ENCODE measurements around the gene UCHL3.
A peak's percentile ranks its signal among the peaks of the same experiment; 100 is the strongest.
"Not testable (repeated sequence)": the region's sequence is repeated elsewhere in the genome, so short reads cannot be mapped to it uniquely, and the experiment has no call there.

The UCHL3 gene

GRCh38 chr13:75549262-75550158, at the start of gene UCHL3:
Gene UCHL3 (plus strand): TSS chr13:75549791. CDS start chr13:75549821, 30 bp downstream.
- peak; percentile 99 for DNase-seq

DNA sequence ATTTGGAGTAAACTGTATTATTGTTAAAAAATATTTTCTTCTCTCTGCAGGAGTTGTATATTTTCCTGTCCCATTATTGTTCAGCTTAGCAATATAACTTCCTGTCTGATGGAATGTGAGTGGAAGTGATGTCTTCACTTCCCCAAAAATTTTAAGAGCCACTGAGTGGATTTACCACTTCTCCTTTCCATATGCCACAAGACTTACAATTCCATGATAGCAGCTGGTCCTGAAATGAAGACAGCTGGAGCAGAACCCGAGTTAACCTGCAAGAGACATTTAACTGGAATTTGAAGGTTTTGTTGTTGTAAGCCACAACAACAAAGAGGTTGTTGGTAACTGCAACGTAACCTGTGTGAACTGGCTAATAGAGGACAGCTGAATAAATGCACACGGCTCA, 44.3 kb upstream of the UCHL3 start:
- no peak for DNase-seq

DNA sequence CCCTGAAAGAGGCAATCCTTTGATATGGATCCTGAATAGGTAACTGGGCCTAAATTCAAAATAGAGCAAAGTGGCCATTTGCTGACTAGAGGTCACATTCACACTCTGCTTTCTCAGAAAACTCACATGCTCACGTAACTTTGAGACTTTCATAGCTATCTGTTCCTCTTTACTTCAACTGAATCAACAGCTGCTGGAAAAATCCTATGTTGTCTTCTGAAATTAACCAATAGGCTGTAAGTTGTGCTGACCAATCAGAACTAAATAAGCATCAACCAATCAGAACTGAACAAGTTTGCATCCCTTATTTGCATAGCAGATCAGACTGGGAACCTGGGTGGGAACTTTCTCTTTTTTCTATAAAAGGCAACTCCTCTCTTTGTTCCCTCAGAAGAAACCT, 43.6 kb upstream of the UCHL3 start:
- no peak for DNase-seq

DNA sequence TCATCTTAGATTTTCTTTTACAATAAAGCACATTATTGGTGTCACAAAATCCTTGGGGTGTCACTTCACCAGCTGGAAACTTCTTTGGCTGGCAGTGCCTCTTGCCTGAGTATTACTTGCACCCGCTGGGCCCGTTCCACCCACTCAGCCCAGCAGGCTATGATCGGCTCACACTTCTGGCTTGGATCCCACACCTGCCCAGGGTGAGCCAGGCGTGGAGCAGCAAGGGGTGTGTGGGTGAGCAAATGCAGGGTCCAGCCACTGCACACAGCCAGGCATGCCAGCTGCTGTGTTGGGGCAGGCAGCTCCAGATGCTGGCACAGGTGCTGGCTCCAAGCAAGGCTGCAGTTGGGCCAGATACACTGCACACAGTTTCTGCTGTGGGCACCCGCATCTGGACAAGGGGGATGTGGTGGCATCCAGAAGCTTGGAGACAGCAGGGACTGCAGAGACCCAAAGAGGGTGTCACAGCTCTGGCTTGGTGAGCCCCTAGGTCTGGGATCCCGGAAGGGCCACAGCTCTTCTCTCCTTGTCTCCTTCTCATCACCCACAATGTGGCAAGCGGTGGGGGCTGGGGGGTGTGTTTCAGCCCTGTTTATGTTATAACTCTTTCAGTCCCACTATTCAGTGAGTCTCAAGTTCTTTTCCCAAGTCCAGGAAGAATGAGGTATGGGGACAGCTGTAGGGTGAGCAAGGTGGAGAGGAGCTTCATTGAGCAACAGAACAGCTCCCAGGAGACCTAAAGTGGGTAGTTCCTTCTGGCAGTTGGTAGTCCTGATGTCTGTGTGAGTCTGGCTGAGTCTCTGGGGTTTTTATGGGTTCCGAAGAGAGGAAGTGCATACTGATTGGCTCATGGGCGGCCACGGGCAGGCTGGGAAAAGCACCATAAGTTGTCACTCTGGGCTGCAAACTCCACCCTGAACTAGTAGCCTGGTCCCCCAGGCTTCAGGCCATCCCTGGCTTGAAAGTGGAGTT, 42.3 kb upstream of the UCHL3 start:
- peak; percentile 40 for DNase-seq

DNA sequence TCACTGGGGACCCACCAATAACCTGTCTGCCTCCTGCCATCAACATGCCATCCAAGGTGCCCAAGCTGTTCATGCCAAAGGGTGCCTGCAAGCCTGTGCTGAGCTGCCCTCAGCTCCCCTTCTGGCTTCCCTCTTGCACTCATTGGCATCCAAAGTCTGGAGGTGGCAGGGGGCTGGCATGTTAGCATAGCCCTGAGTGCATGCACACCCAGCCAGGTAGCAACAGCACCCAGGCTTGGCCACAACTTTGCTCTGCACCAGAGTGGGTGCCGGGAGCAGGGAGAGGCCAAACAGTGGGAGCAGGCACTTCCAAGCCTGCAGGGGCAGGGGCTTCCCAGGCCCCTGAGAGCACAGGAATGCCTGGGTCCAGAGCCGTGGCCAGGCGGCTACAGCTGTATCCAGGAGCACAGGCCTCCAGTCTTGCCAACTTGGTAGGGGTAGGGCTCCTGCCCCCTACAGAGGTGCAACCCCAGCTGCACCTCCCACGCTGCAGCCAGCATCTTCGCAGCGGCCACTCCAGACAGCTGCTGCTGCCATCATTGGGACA, 41.5 kb upstream of the UCHL3 start:
- DNase-seq, result no peak

GRCh38 chr13:75511051-75511625, 38.5 kb upstream of the UCHL3 start:
- no peak for DNase-seq

GRCh38 chr13:75512253-75512652, 37.3 kb upstream of the UCHL3 start:
- no peak for DNase-seq

GRCh38 chr13:75513271-75513670, 36.3 kb upstream of the UCHL3 start:
- DNase-seq, result no peak

GRCh38 chr13:75514080-75514995, 35.3 kb upstream of the UCHL3 start:
- DNase-seq, result no peak

DNA sequence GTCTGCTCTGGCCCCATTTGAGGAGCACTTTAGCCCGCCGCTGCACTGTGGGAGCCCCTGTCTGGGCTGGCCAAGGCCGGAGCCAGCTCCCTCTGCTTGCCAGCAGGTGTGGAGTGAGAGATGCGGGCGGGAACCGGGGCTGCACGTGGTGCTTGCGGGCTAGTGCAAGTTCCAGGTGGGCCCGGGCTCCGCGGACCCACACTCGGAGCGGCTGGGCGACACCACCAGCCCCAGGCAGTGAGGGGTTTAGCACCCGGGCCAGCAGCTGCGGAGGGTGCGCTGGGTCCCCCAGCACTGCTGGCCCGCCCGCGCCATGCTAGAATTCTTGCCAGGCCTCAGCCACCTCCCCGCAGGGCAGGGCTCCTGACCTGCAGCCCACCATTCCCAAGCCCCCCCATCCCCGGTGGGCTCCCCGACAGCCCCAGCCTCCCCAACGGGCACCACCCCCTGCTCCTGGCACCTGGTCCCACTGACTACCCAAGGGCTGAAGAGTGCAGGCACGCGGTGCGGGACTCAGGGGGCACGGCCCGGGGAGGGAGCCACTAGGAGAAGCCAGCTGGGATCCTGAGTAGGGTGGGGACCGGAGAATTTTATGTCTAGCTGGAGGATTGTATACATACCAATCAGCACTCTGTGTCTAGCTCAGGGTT, 31.0 kb upstream of the UCHL3 start:
- no peak for DNase-seq

DNA sequence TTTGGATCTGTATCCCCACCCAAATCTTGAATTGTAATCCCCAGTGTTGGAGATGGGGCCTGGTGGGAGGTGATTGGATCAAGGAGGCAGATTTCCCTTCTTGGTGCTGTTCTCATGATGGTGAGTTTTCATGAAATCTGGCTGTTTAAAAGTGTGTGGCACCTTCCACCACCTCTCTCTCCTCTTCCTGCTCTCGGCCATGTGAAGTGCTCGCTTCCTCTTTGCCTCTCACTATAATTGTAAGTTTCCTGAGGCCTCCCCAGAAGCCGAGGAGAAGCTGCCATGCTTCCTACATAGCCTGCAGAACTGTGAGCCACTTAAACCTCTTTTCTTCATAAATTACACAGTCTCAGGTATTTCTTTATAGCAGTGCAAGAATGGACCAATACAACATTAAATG, 27.6 kb upstream of the UCHL3 start:
- DNase-seq, result no peak

- DNase-seq, result no peak
Measured at GRCh38 chr13:75530549-75530961, 19.0 kb upstream of the UCHL3 start.

- DNase-seq, result no peak
Measured at GRCh38 chr13:75533861-75534260, 15.7 kb upstream of the UCHL3 start.

- peak; percentile 99 for DNase-seq
Measured at GRCh38 chr13:75537401-75538365, 11.9 kb upstream of the UCHL3 start, which contains the start of gene COMMD6. Gene COMMD6 (minus strand): TSS chr13:75537841. CDS start chr13:75537805, 36 bp downstream.

GRCh38 chr13:75541287-75541686, 8.3 kb upstream of the UCHL3 start:
- no peak for DNase-seq

DNA sequence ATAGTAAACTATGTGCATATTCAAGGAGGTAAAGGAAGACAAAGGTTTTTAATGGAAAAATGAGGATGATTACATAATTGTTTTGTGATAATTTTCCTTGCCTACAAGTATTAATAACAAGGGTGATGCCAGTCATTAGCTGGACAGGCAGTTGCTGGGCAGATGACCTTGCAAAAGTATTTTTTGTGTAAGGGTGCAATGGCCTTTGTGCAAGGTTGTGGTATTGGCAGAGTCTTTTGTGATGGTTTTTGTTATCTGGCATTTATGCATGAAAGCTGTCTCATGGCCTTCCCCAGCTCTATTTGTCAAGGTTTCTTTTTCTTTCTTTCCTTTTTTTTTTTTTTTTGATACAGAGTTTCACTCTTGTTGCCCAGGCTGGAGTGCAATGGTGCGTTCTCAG, 7.6 kb upstream of the UCHL3 start:
- DNase-seq, result no peak

- DNase-seq, result no peak
Measured at GRCh38 chr13:75544681-75545330, 4.8 kb upstream of the UCHL3 start.

DNA sequence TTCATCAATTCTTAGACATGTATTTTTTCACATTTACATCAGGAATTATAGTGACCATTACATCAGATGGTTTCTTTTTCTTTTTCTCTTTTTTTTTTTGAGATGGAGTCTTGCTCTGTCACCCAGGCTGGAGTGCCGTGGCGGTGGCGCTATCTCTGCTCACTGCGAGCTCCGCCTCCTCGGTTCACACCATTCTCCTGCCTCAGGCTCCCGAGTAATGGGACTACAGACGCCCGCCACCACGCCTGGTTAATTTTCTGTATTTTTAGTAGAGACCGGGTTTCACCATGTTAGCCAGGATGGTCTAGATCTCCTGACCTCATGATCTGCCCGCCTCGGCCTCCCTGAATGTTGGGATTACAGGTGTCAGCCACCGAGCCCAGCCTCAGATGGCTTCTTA, 4.2 kb upstream of the UCHL3 start:
- DNase-seq, result not testable (repeated sequence)

DNA sequence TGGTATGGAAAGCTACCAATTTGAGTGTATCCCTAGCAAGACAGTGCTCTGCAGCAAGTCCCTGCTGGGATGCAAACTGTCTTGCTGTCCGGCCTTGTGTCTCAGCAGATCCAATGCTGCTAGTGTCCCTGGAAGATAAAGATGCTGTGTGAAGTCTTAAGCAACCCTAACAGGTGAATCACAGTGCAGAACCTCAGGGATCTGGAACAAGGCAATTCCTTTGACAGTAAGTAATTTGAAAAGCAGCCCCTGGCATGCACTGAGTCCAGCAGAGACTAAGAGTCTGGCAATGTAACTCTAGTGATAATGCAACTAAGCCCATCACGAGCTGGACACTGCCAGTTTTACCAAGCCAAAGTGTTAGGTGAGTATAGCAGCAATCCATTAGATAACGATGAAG, 1.7 kb upstream of the UCHL3 start:
- no peak for DNase-seq

Measured in NCI-H82 (cell line).